NAMALWA (cell line): ENCODE data around the gene DPYD.
A peak's percentile ranks its signal among the peaks of the same experiment; 100 is the strongest.

ENCODE experiments used
- DNase-seq: peaks from one replicate; pipeline ENCODE4 v3.0.0-alpha.2; 2015; ENCODE audit warnings: low spot score

Gene DPYD

DNA sequence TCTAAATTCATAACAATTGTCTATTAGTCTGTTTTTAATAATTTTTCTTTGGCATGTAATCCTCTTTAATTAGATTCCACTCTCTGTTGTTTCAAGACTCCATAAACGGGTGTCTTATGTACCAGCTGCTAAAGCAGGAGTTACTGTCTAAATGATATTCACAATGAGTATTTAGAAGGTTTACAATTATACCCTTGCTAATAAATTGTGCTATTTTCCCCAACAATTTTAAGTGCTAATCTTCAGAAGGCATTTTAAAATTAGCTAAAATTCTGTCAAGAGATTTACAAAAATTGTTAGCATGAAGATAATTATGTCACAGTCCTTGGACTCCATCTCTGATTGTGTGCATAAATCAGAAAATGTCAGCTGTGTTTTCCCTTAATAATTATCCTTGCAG, 83.7 kb downstream of the DPYD start:
- DNase-seq, result no peak

DNA sequence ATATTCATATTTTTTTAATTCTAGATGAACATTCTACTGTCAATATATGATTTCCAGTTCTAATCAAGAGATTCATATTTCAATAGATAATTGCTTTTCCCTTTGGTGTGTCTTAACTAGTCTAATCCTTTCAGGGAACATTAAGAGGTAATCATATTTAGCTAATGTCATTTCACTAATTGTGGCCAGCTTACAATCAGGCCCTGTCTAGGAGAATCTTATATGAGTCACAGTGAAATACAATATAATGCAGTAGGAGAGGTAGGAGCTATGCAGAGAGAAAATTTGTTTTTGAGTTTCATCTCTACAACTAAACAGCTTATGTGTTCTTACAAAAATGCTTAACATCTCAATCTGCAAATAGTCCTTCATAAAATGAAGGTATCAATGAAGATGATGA, 85.9 kb downstream of the DPYD start:
- no peak for DNase-seq

DNA sequence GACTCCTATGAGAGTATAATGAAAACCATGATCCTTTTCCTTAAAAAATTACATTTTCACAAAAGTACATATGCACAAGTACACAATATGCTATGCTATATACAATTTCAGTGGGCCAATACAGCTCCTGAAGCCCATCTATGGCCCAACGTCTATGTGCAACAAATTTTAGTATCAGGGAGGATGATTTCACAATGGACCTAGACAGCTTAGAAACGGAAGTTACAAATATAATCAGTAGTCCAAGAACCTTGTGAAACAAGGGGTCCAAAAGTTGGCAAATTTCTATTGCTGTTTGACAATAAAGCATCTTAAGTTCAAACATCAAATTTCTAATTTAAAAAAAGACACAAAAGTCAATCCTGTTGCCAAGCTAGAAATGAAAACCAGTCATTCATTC, 87.0 kb downstream of the DPYD start:
- no peak for DNase-seq

DNA sequence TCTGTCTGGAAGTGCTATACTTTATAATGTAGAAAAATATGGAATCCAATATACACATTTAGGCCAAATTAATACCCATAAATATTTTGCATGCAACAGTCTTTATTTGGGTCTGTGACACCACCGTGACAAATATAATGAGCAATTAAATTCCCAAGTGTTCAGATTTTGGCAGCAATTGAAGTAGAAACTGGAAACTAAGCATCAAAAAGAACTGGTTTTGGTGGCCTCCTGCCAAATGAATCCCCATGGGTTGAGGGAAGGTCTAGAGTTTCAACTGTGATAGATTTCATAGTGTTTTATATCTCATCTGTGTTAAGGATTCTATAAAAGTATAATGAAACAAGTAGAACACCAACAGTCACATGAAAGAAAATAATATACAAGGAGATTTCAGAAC, 88.4 kb downstream of the DPYD start:
- DNase-seq, result no peak

DNA sequence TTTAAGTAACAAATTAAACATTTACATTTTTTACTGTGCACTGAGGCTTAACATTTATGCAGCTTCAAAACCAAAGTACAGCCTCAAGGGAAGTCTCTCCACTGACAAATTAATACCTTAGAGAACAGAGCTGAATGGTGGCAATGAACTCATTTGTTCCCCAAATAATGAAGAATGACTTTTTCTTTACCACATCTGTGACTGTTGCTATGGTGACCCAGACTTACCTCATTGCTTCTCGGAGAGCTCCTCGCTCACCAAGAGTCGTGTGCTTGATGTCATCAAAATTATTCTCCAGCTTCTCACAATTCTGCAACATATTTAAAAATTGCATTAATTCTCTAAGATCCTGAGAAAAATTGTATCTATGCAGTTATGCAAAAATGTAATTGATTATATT, 92.9 kb downstream of the DPYD start:
- peak; percentile 64 for DNase-seq

DNA sequence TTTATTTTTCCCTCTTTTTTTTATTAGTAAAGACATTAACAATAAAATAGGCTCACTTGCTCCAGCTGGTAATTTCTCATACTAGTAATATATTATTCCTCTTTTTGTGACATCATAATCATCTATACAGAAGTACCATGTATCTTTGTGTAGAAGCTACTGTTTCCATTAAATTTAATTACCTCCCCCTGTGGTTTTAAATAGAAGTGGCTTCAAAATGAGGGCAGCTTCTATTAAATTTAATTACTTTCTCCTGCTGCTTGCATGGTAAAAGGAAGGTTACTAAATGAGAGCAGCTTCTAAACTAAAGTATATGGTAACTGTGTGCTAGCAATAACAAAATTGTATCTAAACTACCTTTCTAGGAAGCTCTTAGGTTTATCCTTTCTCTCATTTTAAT, 94.0 kb downstream of the DPYD start:
- DNase-seq, result no peak

DNA sequence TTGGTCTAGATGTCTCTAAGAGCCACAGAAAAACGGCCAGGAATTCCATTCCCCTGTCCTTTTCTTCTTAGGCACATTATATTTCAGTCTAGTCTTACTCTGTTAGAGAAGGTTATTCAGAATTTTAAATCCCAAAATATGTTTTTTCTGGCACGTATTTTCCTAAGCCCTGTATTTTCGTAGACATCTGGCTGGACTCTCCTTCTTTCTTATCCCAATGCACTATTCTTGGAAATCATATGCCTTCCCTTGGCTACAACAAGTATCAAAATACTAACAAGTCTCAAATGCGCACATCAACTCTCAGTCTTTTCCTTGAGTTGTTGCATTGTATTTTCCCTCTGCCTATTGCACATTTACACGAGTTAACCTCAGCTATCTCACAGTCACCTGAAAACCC, 96.2 kb downstream of the DPYD start:
- no peak for DNase-seq

DNA sequence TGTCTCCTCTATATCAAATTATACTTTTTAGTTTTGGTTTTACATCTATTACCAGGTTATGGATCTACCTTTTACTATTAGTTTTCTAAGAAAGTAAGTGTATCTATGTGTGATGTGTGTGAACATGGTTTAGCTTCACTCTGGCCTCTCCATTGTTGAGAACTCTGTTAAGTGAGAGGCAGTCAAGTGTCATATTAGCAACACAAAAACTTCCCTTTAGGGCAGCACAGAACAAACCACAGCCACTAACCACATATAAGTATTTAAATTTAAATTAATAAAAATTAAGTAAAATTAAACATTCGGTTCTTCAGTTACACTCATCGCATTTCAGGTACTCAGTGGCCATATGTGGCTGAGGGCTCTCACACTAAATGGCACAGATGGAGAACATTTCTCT, 96.6 kb downstream of the DPYD start:
- no peak for DNase-seq

DNA sequence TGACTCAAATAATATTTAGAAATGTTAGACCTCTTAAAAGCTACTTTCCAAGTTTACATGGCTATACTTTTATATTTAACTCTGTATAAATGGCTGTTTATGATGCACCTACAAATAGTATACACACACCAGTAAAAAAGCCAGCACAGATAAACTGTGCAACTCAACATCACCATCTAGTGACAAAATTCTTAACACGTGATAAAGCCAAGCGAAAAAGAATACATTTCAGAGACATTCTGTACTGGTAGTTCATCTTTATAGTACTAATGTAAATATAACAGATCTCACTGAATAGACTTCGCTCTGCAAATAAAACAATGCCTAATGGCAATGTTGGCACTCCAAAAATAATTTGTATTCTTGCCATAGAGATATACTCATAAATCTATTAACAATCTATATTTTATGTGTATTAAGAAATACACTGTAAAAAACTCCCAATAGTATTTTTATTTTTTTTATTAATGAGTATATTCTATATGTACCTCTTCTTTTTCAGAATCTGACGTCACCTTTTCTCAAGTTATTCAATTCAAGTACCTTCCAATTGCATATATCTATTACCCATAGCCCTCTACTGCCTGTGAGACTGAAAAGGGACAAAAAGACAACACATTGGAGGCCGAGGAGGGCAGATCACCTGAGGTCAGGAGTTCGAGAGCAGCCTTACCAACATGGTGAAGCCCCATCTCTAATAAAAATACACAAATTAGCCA, 100.2 kb downstream of the DPYD start:
- DNase-seq, result peak; percentile 73

DNA sequence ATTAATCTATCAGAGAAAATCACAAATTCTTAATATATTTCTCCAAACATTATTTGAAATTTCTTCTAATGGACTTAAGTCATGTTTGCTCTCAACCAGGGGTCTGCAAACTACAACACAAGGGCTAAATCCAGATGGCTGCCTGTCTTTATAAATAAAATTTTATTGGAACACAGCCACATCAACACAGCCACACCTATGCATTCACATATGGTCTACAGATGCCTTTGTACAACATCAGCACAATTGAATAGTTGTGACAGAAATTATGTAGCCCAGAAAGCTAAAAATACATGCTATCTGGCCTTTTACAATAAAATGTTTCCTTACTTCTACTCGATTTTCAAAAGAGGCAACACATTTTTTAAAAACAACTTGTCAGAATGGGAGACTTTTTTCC, 103.9 kb downstream of the DPYD start:
- no peak for DNase-seq

DNA sequence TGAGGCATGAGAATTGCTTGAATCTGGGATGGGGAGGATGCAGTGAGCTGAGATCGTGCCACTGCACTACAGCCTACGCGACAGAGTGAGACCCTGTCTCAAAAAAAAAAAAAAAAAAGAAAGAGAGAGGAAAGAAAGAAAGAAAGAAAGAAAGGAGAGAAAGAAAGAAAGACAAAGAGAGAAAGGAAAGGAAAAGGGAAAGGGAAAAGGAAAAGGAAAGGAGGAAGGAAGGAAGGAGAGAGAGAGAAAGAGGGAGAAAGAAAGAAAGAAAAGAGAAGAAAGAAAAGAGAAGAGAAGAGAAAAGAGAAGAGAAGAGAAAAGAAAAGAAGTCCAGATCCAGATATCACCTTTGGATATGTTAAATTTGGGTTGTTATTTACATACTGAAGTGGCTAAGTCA, 106.0 kb downstream of the DPYD start:
- no peak for DNase-seq

DNA sequence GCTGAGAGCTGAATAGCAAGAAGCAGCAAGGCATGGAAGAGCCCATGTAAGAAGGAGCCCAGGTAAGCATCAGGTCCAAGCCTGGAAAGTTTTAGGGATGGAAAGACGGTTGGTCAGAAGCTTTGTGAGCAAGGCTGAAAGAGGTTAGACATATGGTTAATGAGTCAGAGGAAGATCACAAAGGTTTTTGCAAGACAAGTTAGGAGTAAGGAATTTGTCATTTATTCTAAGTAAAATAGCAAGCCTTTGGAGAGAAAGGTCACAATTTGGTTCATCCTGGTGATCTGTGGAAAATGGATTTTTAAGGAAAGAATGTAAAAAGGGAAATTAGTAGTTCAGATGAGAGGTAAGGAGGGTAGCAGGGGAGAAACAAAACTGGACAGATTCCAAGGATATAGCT, 106.7 kb downstream of the DPYD start:
- DNase-seq, result no peak

DNA sequence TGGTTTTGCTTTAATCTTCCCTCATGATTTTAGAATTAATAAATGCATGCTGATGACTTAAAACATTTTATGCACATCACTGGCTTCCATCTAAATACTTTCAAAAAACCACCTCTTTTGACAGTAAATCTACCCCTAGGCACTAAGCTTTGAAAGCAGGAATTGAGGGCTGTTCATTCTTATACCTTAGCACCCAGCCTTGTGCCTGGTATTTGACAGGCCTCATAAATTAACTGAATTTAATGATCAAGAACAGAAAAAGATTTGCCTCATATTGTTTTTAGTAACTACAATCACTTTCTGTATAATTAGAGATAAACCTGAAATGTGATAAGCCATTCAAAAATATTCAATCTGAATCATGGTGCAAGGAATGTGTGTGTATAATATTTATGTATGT, 108.8 kb downstream of the DPYD start:
- DNase-seq, result no peak

DNA sequence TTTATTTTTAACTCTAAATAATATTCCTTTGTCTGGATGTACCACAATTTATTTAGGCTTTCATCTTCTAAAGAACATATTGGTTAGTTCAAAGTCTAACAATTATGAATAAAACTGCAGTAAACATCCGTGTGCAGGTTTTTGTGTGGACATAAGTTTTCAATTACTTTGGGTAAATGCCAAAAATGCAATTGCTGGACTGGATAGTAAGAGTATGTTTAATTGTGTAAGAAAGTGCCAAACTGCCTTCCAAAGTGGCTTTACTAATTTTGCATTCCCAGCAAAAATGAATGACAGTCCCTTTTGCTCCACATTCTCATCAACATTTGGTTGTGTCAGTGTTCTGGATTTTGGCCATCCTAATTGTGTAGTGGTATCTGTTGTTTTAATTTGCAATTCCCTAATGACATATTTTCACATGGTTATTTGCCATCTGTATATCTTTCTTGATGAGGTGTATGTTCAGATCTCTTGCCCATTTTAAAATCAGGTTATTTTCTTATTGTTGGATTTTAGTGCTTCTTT, 113.8 kb downstream of the DPYD start:
- DNase-seq, result no peak

DNA sequence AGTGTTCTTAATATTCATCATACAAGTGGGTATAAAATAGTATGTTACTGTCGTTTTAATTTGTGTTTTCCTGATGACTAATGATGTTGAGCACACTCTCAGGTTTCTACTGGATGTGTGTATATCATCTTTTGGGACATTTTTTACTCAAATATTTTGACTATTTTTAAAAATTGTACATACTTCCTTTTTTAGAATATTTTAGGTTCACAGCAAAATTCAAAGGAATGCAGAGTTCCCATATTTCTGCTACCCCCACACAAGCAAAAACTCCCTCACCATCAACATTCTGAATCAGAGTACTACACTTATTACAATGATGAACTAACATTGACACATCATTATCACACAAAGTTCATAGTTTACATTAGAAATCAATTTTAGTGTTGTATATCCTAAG, 114.5 kb downstream of the DPYD start:
- DNase-seq, result no peak

DNA sequence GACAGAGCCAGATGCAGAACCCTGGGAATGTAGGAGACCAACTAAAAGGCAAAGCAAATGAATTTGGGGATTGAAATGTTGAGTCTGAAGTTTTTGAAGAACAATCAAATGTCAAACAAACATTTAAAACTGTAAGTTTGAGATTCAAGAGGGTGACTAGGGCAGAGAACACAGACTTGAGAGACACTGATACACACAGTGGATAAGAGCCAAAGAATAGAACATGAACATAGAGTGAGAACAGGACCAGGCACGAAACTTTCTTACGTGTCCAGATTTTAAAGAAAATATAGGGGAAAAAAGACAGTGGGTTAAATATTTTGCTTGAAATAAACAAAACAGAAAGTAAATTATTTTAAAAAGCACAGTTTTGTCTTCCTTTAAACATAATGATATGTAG, 115.7 kb downstream of the DPYD start:
- DNase-seq, result no peak

DNA sequence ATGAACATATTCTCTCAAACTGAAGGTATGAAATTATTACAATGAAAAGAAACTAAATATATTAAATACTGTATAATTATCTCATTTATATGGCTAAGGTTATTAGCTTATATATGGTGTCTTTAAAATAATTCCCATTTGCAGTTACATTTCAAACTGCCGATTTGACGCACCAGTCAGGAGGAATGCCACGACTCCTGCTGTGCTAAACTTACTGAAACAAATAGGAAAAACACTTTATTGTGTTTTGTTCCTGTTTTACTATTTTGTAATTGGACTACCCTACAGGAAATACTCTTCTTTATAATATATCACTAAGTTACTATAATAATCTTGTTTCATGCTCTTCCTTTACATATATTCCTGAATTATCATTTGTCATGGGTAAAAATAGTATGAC, 117.8 kb downstream of the DPYD start:
- no peak for DNase-seq

DNA sequence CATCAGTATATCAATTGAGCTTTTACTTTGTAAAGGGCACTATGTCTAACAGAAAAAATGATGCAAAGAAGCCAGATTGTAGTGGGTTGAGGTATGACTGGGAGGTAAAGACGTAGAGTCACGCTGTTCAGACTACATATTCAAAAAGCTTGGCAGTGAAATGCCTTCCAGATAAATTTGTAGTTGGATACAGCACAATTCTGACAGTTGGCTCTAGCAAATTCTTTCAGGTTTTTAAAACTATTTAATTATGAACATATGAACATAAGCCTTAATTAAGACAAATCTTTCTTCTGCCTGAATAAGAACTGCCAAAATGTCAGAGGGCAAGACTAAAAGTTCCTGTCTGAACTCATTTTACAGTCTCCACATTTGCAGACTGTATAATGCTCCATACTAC, 118.8 kb downstream of the DPYD start:
- no peak for DNase-seq

DNA sequence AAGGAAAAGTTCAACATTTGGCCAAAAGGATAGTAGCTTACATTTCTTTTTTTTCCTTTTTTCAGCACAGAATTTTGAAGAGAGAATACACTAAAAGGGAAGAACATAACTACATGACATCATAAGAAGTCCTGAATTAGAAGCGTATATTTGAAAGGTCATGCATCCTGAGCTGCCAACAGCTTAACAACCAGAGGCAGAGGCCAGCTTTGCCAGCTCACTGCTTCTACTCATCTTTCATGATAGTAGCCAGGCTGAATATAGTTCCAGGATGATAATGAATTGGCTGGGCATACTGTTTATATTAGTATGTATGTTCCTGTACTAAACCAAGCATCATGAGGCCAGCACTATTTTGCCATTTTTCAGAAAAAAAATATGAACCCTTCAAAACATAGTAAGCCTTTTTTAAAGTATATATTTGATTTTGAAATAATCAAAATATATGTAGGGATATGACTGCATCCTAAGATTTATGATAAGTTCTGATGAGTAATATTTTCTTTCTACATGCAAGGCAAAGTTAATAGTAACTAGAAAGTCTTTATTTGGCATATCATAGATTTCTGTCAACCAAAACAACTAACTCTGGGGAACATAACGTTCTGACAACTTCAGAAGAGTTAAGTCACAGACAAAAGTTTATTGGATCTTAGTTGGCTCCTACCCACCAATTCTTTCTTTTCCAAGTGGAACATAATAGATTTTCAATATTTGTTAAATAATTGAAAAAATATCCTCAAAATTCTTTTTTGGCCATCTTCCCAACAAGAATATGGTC, 123.2 kb downstream of the DPYD start:
- no peak for DNase-seq

DNA sequence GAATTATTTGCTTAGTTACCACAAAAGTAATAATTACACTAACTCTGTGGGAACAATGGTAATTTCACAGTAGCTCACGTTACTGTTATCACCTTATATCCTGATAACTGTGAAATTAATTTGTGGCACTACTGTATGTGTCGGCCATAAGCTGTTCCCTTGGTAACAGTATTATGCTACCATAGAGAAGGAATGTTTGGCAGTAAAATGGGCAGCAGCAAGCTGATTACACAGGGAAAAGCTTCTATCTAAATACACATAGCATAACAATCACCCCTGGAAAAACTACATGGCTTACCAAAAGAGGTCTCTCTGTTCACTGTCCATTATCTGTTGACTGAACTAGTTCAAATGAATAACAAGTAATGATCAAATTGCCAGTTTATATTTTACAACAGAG, 124.1 kb downstream of the DPYD start:
- DNase-seq, result no peak

DNA sequence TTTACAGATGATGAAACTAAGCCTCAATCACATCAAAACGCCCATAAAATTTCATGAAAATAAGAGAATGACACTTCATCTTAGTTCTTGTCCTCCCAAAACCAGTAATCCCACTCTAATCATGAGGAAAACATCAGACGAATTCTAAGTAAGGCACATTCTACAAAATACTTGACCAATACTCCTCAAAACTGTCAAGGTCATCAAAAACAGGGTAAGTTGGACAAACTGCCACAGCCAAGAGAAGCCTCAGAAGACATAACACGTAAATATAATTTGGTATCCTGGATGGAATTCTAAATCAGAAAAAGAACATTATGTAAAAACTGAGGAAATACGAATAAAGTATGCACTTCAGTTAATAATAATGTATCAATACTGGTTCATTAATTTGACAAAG, 128.2 kb downstream of the DPYD start:
- DNase-seq, result no peak

DNA sequence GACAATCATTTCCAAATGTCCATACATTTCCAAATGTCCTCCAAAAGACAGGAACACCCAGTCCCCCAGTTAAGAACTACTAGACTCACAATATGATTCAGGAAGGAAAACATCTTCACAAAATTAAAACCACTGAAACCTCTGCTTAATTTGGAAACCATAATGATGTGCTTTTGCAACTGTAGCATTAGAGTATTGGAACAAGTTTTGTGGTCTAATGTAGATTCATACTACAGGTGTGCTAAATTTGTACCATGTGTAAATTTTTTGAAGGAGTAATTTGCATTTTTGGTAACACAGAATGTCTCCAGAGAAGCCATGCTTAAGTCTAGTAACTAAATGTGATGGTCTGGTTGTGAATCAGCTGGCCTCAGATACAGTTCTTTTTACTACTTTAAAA, 129.6 kb downstream of the DPYD start:
- peak; percentile 8 for DNase-seq

DNA sequence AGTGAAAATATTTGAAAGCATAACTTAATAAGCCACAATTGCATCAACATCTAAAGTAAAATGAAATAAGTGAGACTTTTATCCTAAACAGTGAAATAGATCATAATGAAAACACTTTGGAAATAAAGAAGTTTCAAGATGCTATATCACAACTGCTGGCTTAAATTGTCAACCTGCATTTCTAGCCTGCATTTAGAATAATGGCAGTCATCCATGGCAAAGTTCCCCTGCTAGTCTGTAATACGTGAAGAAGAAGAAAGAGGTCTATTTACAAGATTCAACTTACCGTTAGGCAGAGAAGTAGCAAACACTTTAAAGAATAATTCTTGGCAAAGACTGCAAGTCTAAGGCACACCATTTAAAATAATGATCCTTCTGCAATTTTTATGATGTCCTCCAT, 133.6 kb downstream of the DPYD start:
- DNase-seq, result no peak

DNA sequence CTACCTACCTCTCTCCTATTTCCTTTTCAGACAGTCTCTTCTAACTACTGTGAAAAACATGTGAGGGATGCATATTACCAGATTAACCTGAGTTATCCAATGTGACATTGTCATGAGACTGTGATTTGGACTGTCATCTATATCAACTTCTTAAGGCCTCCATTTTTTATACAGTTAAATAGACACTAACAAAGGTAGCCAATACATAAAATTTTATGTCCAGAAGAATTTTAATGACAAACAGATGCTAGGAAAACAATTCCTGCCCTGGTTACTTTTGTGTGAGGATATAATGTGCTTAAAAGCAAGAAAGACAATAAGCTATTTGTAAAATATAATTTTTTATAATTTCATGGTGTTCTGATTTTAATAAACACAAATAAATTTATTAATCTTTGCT, 136.2 kb downstream of the DPYD start:
- DNase-seq, result no peak
